Mucosa of stomach (tissue), 1 donor: Measurements from ENCODE around the gene PATE4.
"Not testable (repeated sequence)": the region's sequence is repeated elsewhere in the genome, so short reads cannot be mapped to it uniquely, and the experiment has no call there.

Experiments used
- H3K27me3 ChIP-seq: one replicate; pipeline ENCODE4 v1.7.0; 2013; ENCODE audit warnings: mild to moderate bottlenecking, low read length; ENCODE audit not compliant: control insufficient read depth, insufficient read depth
- H3K36me3 ChIP-seq: one replicate; pipeline ENCODE4 v1.7.0; 2013; ENCODE audit warnings: low read length; ENCODE audit not compliant: control insufficient read depth, insufficient read depth
- H3K4me1 ChIP-seq: one replicate; pipeline ENCODE4 v1.7.0; 2013; ENCODE audit warnings: mild to moderate bottlenecking, low read length; ENCODE audit not compliant: control insufficient read depth, insufficient read depth
- H3K4me3 ChIP-seq: one replicate; pipeline ENCODE4 v1.7.0; 2013; ENCODE audit warnings: low read length
- H3K9ac ChIP-seq: one replicate; pipeline ENCODE4 v1.7.0; 2013; ENCODE audit warnings: mild to moderate bottlenecking, low read length, moderate library complexity
- H3K9me3 ChIP-seq: one replicate; pipeline ENCODE4 v1.7.0; 2013; ENCODE audit warnings: mild to moderate bottlenecking, low read length, moderate library complexity; ENCODE audit not compliant: control insufficient read depth
- donor health status: Pancreatic carcinoma.

Gene PATE4

GRCh38 chr11:125865354-125865753, 32.2 kb downstream of the PATE4 start:
- H3K9me3 ChIP-seq, H3K4me3 ChIP-seq, H3K4me1 ChIP-seq, H3K27me3 ChIP-seq, H3K9ac ChIP-seq, H3K36me3 ChIP-seq: not testable (repeated sequence)

- no peak overlapping the region for H3K9ac ChIP-seq
- no peaks in the 10 kb centered on the region for H3K9me3 ChIP-seq
- H3K36me3 ChIP-seq, result no peaks in the 10 kb centered on the region
- no peaks in the 10 kb centered on the region for H3K4me1 ChIP-seq
- no peak overlapping the region for H3K4me3 ChIP-seq
- H3K27me3 ChIP-seq, result no peaks in the 10 kb centered on the region
These were observed 36.4 kb downstream of the PATE4 start for GRCh38 chr11:125869521-125869920.

DNA sequence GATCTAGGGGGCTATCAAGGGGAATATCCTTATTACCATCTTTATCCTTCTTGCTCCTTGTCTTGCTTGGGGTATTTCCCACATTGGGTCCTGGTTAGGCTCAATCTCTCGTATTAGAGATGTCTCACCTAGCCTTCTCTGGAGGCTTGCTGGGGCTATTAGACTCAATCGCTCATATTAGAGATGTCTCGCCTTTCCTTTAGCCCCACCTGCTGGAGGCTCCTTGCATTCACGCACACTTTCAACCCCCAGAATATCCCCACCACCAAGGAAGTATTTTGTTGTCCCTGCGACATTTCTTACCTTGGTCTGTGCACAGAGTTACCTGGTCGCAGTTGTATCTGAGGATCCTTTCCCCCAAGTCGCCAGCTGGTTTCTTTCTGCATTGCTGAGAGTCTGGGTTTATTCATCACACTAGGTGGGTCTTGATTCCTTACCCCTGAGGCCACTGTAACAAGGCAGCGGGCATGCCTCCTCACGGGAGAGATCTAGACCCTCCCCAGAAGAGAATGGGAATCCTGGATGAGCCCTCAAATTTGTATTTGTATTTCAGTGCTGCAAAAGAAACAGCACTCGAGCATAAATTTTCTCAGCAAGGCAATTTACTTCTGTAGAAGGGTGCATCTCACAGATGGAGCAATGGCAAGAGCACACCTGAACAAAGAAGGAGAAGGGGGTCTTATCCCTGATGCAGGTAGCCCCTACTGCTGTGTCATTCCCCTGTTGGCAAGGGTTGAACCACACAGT, 38.4 kb downstream of the PATE4 start:
- Histone ChIP-seq H3K27me3 (no peaks in the 10 kb centered on the region), H3K36me3 (no peaks in the 10 kb centered on the region), H3K4me3 (no peak overlapping the region), H3K4me1 (no peaks in the 10 kb centered on the region), H3K9ac (no peak overlapping the region), H3K9me3 (no peaks in the 10 kb centered on the region)

DNA sequence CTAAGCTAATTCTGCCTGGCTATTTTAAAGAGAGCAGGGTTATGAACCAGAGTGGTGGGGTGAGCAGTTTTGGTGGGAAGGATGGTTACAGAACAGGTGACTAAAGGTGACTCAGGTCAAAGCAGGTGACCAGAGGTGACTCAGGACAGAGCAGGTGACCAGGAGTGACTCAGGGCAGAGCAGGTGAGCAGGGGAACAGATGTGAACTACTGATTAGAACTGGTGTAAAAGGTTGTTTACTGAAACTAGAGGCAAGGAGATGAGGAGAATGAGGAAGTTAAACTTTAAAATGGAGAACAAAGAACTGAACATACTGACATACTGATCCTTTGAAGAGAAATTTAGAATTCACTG, 39.0 kb downstream of the PATE4 start:
- Histone ChIP-seq H3K4me1 (no peaks in the 10 kb centered on the region), H3K36me3 (no peaks in the 10 kb centered on the region), H3K4me3 (no peak overlapping the region), H3K9me3 (no peaks in the 10 kb centered on the region), H3K9ac (no peak overlapping the region), H3K27me3 (no peaks in the 10 kb centered on the region)

DNA sequence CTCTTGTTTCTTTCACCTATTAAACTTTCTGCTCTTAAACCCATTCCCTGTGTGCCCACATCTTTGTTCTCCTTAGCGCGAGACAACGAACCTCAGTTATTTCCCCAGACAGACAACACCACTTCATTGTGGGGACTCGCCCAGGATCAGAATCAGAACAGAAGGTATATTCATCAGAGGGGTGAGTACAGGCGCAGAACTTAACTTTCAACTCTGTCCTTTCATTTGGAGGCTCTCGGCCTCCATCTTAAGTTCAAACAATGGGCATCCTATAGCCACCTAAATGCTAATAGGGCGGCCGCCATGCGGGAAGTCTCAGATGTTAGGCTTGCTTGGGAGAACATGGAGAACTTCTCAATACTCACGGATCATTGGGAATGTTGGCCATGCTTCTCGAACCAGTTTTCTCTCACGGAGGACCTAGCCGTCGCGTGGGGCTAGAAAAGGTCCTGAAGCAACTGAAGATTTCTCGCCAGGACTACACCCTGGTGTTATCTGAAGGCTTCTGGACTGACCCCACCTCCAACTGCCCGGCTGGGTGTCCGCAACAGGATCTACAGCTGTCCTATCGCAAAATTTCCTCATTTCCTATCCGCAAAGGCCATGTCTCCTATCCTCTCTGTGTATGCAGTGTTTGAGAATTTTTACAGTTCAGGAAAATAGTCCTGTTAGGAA, 40.9 kb downstream of the PATE4 start:
- Histone ChIP-seq H3K4me1 (no peaks in the 10 kb centered on the region), H3K9me3 (no peaks in the 10 kb centered on the region), H3K36me3 (no peaks in the 10 kb centered on the region), H3K4me3 (no peak overlapping the region), H3K27me3 (no peaks in the 10 kb centered on the region), H3K9ac (no peak overlapping the region)

DNA sequence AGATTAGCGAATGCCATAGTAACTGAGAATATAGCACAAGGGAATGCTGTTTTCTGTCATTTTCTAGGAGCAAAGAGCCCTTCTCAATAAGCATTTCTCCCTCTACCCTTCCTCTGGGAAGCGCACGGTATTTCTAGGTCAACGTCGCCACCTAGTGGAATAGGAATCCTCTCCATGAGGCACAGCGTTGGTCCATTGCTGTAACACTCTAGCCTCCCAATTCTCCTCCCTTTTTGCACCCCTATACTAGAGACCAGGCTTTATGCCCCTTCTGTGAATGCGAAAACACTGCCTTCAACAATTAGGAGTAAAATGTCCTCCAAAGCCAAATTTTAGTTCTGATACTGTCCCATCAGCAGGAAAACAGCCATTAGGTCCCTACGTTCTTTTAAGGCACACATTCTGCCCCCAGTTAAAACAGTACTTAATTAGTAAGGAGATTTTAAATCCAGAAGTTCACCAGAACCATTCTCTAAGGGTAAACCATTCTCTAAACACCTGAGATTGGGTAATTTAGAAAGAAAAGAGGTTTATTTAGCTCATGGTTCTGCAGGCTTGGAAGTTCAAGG, 41.5 kb downstream of the PATE4 start:
- Histone ChIP-seq H3K4me1 (no peaks in the 10 kb centered on the region), H3K4me3 (no peak overlapping the region), H3K9ac (no peak overlapping the region), H3K36me3 (no peaks in the 10 kb centered on the region), H3K9me3 (no peaks in the 10 kb centered on the region), H3K27me3 (no peaks in the 10 kb centered on the region)

- no peak overlapping the region for H3K4me3 ChIP-seq
- peaks cover 10% of the 10 kb centered on the region for H3K4me1 ChIP-seq
- H3K27me3 ChIP-seq, result no peaks in the 10 kb centered on the region
- no peaks in the 10 kb centered on the region for H3K9me3 ChIP-seq
- H3K36me3 ChIP-seq, result no peaks in the 10 kb centered on the region
- no peak overlapping the region for H3K9ac ChIP-seq
These were observed 48.2 kb downstream of the PATE4 start for GRCh38 chr11:125881291-125881690.

- no peak overlapping the region for H3K4me3 ChIP-seq
- peaks cover 10% of the 10 kb centered on the region for H3K4me1 ChIP-seq
- no peaks in the 10 kb centered on the region for H3K36me3 ChIP-seq
- no peaks in the 10 kb centered on the region for H3K9me3 ChIP-seq
- H3K9ac ChIP-seq, result no peak overlapping the region
- H3K27me3 ChIP-seq, result no peaks in the 10 kb centered on the region
These were observed 50.3 kb downstream of the PATE4 start for GRCh38 chr11:125883375-125883774.

DNA sequence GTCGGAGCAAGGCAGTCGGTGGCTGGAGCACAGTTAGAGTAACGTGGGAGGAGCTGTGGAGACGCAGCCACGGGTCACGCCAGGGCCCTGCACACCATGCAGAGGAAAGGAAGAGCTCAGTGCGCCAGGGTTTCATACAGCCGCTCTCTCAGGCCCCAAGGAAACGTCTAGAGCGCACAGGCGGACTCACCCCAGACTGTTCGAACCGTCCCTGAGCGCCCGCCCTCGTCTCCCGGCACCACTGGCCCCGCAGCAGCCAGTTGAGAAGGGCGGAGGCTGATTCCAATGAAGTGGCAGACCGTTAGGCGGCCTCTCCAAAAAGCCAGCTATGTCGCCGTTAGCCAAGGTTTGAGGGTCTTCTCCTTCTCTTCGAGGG, 53.9 kb downstream of the PATE4 start:
- Histone ChIP-seq H3K27me3 (no peaks in the 10 kb centered on the region), H3K4me1 (peaks cover 2% of the 10 kb centered on the region), H3K36me3 (no peaks in the 10 kb centered on the region), H3K9me3 (no peaks in the 10 kb centered on the region), H3K4me3 (no peak overlapping the region), H3K9ac (peak overlapping the region; percentile 74)

DNA sequence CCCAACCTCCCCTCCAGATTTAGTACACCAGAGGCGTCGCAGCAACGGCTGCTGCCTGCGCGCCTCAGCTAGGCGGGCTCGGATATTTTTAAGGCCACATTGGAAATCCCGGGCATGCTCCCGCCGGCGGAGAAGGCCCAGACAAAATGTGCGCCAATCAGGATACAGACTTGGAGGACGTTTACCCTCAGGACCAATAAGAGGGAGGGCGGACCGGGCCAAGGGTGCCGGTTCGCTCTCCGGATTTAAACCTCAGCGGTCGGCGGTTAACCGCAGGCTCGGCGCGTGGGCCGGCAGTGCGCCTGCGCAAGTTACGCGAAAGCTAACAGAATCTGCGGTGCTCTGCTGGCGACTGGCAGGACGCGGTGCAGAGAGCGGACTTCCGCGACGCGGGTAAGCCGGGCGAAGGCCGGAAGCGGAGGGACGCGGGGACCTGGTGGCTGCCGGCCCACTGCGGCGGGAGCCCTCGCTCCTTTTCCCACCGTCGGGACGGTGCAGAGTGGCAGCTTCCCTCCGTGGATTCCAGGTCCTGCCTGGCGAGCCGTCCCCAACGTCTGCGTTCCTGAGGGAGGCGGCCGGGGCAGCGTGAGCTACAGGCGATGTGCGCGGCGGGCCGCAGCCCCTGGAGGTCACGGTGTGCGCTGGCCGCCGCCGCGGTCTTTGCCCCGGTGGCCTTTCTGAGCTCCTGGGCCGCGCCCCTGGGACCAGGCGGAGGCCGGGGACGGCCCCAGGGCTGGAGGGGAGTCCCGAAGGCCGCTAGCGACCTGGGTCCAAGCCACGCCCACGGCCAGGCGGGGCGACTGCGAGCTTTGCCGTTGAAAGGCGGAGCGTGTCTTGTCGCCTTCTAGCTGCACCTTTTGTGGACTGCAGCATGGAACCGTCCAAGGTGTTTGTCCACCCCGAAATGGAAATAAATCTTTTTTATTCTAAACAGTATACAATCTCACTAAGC, 54.5 kb downstream of the PATE4 start, which contains the start of gene HYLS1:
Gene HYLS1 (plus strand): TSS at position 296 of the 952 bp plus-strand sequence. CDS start 11,701 bp downstream, outside the sequence.
- Histone ChIP-seq H3K9me3 (no peaks in the 10 kb centered on the region), H3K9ac (peak within 1 kb of the TSS; percentile 74), H3K4me1 (peaks cover 3% of the 10 kb centered on the region), H3K36me3 (no peaks in the 10 kb centered on the region), H3K27me3 (no peaks in the 10 kb centered on the region), H3K4me3 (peak within 1 kb of the TSS; percentile 82)
